ENCODE results near the gene OR10T2. TPM values are rescaled to one million over a fixed set of nuclear protein-coding genes. Genes with fewer than 3 reads are reported as not detected.
"Not testable (repeated sequence)": the region's sequence is repeated elsewhere in the genome, so short reads cannot be mapped to it uniquely, and the experiment has no call there.

The OR10T2 gene
- total and polyA plus RNA-seq, 5 donors = not detected

DNA sequence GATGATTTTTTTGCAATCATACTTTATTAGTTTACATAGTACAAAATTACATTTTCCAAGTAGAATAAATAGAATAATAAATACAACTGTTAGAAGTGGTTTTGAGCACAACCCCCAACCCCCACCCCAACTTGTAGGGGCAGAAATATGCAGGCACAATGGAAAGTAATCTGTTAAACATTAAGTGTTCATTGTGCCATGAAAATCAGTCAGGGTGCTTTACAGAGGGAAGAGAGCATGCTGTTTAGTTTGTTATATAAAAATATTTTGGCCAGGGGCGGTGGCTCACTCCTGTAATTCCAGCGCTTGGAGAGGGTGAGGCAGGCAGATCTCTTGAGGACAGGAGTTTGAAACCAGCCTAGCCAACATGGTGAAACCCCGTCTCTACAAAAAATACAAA lies 2.6 kb downstream of the OR10T2 start:
- ATAC-seq (no peak), DNase-seq (no peak)
- WGBS = 93% methylated on average over 3 of the region's 3 CpGs
- Histone ChIP-seq H3K9me3 (ENCODE audit: control insufficient read depth, low read length) (no peaks in the 10 kb centered on the region), H3K4me1 (ENCODE audit: control insufficient read depth, insufficient read depth, low read length) (no peaks in the 10 kb centered on the region), H3K27ac (ENCODE audit: low read length) (no peak overlapping the region), H3K27me3 (ENCODE audit: control insufficient read depth, insufficient read depth) (no peaks in the 10 kb centered on the region), H3K4me3 (ENCODE audit: low read length) (no peak overlapping the region)
- intact Hi-C loops (cut with DNase I) = no loop called here

- intact Hi-C loops (cut with DNase I) = no loop called here
- no peaks in the 10 kb centered on the region for H3K4me1 ChIP-seq (ENCODE audit: control insufficient read depth, insufficient read depth, low read length)
- no peaks in the 10 kb centered on the region for H3K9me3 ChIP-seq (ENCODE audit: control insufficient read depth, low read length)
- DNase-seq (no peak), ATAC-seq (no peak)
- 92% methylated on average over 5 of the region's 5 CpGs for WGBS
- H3K4me3 ChIP-seq (ENCODE audit: low read length) = no peak overlapping the region
- no peak overlapping the region for H3K27ac ChIP-seq (ENCODE audit: low read length)
- H3K27me3 ChIP-seq (ENCODE audit: control insufficient read depth, insufficient read depth) = no peaks in the 10 kb centered on the region
Observed at GRCh38 chr1:158393476-158393875, 5.8 kb downstream of the OR10T2 start.

GRCh38 chr1:158391099-158391498 lies 8.2 kb downstream of the OR10T2 start:
- no peaks in the 10 kb centered on the region for H3K27me3 ChIP-seq (ENCODE audit: control insufficient read depth, insufficient read depth)
- no peaks in the 10 kb centered on the region for H3K9me3 ChIP-seq (ENCODE audit: control insufficient read depth, low read length)
- intact Hi-C loops (cut with DNase I) = no loop called here
- H3K4me3 ChIP-seq (ENCODE audit: low read length) = no peak overlapping the region
- no peak overlapping the region for H3K27ac ChIP-seq (ENCODE audit: low read length)
- H3K4me1 ChIP-seq (ENCODE audit: control insufficient read depth, insufficient read depth, low read length) = no peaks in the 10 kb centered on the region
- no peak for DNase-seq
- no peak for ATAC-seq

DNA sequence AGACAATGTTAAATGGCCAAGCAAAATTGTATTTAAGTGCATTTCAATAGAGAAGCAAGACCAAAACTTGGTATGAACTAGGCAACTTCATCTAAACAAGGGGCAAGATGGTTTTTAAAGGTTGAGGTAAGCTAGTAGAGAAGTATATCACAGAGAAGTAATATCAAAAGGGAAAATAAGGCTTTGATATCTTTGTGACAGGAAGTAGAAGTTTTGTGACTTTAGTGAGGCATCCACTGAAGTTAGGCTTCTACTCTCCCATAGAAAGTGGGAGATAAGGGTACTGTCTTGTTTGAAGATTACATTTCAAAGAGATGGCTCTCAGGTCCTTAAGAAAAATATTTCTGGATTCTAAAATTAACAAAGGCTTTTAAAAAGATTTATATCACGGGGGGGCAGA lies 8.9 kb downstream of the OR10T2 start:
- ATAC-seq (no peak), DNase-seq (no peak)
- Histone ChIP-seq H3K4me3 (ENCODE audit: low read length) (no peak overlapping the region), H3K9me3 (ENCODE audit: control insufficient read depth, low read length) (no peaks in the 10 kb centered on the region), H3K4me1 (ENCODE audit: control insufficient read depth, insufficient read depth, low read length) (no peaks in the 10 kb centered on the region), H3K27ac (ENCODE audit: low read length) (no peak overlapping the region), H3K27me3 (ENCODE audit: control insufficient read depth, insufficient read depth) (no peaks in the 10 kb centered on the region)
- intact Hi-C loops (cut with DNase I) = no loop called here
- WGBS = 48% methylated on average over 1 of the region's 1 CpG

GRCh38 chr1:158374860-158375259 lies 24.4 kb downstream of the OR10T2 start:
- H3K4me3 ChIP-seq (ENCODE audit: low read length) = no peak overlapping the region

GRCh38 chr1:158374101-158374500 lies 25.2 kb downstream of the OR10T2 start:
- H3K27ac ChIP-seq (ENCODE audit: low read length); intact Hi-C loops (cut with DNase I); ATAC-seq; H3K27me3 ChIP-seq (ENCODE audit: control insufficient read depth, insufficient read depth); H3K4me3 ChIP-seq (ENCODE audit: low read length); H3K9me3 ChIP-seq (ENCODE audit: control insufficient read depth, low read length); H3K4me1 ChIP-seq (ENCODE audit: control insufficient read depth, insufficient read depth, low read length): not testable (repeated sequence)
- WGBS = 94% methylated on average over 25 of the region's 25 CpGs
- peak in 1 of 3 donors; percentile 33 for DNase-seq

More at GRCh38 chr1:158374860-158375259, 24.4 kb downstream of the OR10T2 start:
- H3K27me3 ChIP-seq (ENCODE audit: control insufficient read depth, insufficient read depth) = no peaks in the 10 kb centered on the region
- ATAC-seq (no peak), DNase-seq (no peak)
- whole genome bisulfite sequencing = 63% methylated on average over 1 of the region's 1 CpG
- peaks cover 2% of the 10 kb centered on the region for H3K9me3 ChIP-seq (ENCODE audit: control insufficient read depth, low read length)
- H3K27ac ChIP-seq (ENCODE audit: low read length) = no peak overlapping the region
- intact Hi-C loops (cut with DNase I) = no loop called here
- H3K4me1 ChIP-seq (ENCODE audit: control insufficient read depth, insufficient read depth, low read length) = no peaks in the 10 kb centered on the region

DNA sequence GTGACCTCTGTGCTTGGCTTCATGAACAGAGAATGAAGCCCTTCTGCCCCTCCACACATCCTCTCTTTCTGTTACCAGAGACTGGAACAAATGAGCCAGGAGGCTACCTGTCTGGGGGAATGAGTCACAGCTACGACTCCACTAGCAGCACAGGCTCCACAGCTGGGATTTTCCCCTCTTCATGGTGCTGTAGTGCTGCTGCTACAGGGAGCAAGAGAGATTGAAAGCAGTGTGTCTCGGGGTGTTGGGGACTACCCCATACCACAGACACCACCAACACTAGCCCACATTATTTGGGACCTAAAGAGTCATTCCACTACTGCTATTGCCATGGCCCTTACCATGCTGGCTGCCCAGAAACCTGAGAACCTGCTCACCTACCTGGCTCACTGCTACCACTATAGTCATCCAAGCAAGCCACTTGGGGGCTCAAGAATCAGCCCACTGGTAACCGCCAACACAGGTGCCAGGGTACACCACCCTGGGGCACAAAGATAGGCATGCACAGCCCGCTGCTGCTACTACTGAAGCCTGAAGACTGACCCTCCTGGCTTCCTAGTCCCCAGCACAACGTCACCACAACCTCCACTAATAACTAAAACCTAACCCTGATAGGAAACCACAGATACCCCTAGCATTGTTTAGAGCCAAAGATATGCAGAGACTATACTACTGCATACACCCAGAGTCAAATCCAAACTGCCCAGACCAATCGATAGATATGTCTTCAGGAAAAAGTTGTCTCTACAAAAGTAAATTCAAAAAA lies 27.9 kb downstream of the OR10T2 start:
- ATAC-seq (no peak), DNase-seq (no peak)
- H3K27me3 ChIP-seq (ENCODE audit: control insufficient read depth, insufficient read depth) = no peaks in the 10 kb centered on the region
- 71% methylated on average over 6 of the region's 6 CpGs for WGBS
- no peak overlapping the region for H3K27ac ChIP-seq (ENCODE audit: low read length)
- intact Hi-C loops (cut with DNase I) = no loop called here
- H3K4me3 ChIP-seq (ENCODE audit: low read length) = no peak overlapping the region
- no peaks in the 10 kb centered on the region for H3K4me1 ChIP-seq (ENCODE audit: control insufficient read depth, insufficient read depth, low read length)
- peaks cover 2% of the 10 kb centered on the region for H3K9me3 ChIP-seq (ENCODE audit: control insufficient read depth, low read length)

- peaks cover 2% of the 10 kb centered on the region for H3K9me3 ChIP-seq (ENCODE audit: control insufficient read depth, low read length)
- ATAC-seq = no peak
- no peak overlapping the region for H3K27ac ChIP-seq (ENCODE audit: low read length)
- H3K27me3 ChIP-seq (ENCODE audit: control insufficient read depth, insufficient read depth) = no peaks in the 10 kb centered on the region
- intact Hi-C loops (cut with DNase I) = no loop called here
- no peak for DNase-seq
- no peaks in the 10 kb centered on the region for H3K4me1 ChIP-seq (ENCODE audit: control insufficient read depth, insufficient read depth, low read length)
- no peak overlapping the region for H3K4me3 ChIP-seq (ENCODE audit: low read length)
Observed at GRCh38 chr1:158366783-158367182, 32.5 kb downstream of the OR10T2 start.

GRCh38 chr1:158362941-158363340 lies 36.3 kb downstream of the OR10T2 start:
- ATAC-seq = no peak
- no peaks in the 10 kb centered on the region for H3K4me1 ChIP-seq (ENCODE audit: control insufficient read depth, insufficient read depth, low read length)
- H3K27ac ChIP-seq (ENCODE audit: low read length) = no peak overlapping the region
- intact Hi-C loops (cut with DNase I) = no loop called here
- no peaks in the 10 kb centered on the region for H3K27me3 ChIP-seq (ENCODE audit: control insufficient read depth, insufficient read depth)
- H3K9me3 ChIP-seq (ENCODE audit: control insufficient read depth, low read length) = no peaks in the 10 kb centered on the region
- no peak for DNase-seq
- WGBS = 73% methylated on average over 1 of the region's 1 CpG
- no peak overlapping the region for H3K4me3 ChIP-seq (ENCODE audit: low read length)

- H3K9me3 ChIP-seq (ENCODE audit: control insufficient read depth, low read length) = no peaks in the 10 kb centered on the region
- DNase-seq = no peak
- no peaks in the 10 kb centered on the region for H3K27me3 ChIP-seq (ENCODE audit: control insufficient read depth, insufficient read depth)
- ATAC-seq = no peak
- WGBS = 49% methylated on average over 1 of the region's 1 CpG
- intact Hi-C loops (cut with DNase I) = no loop called here
- H3K4me3 ChIP-seq (ENCODE audit: low read length) = no peak overlapping the region
- H3K27ac ChIP-seq (ENCODE audit: low read length) = no peak overlapping the region
- H3K4me1 ChIP-seq (ENCODE audit: control insufficient read depth, insufficient read depth, low read length) = no peaks in the 10 kb centered on the region
Observed at GRCh38 chr1:158362482-158362881, 36.8 kb downstream of the OR10T2 start.

- H3K27ac ChIP-seq (ENCODE audit: low read length) = no peak overlapping the region
- H3K4me3 ChIP-seq (ENCODE audit: low read length) = no peak overlapping the region
- no peaks in the 10 kb centered on the region for H3K27me3 ChIP-seq (ENCODE audit: control insufficient read depth, insufficient read depth)
- H3K9me3 ChIP-seq (ENCODE audit: control insufficient read depth, low read length) = no peaks in the 10 kb centered on the region
- WGBS = 87% methylated on average over 1 of the region's 1 CpG
- DNase-seq (no peak), ATAC-seq (no peak)
- no peaks in the 10 kb centered on the region for H3K4me1 ChIP-seq (ENCODE audit: control insufficient read depth, insufficient read depth, low read length)
- intact Hi-C loops (cut with DNase I) = no loop called here
Observed at GRCh38 chr1:158357441-158357840, 41.8 kb downstream of the OR10T2 start.

- 66% methylated on average over 3 of the region's 3 CpGs for whole genome bisulfite sequencing
- H3K4me3 ChIP-seq (ENCODE audit: low read length) = no peak overlapping the region
- no peaks in the 10 kb centered on the region for H3K4me1 ChIP-seq (ENCODE audit: control insufficient read depth, insufficient read depth, low read length)
- H3K27ac ChIP-seq (ENCODE audit: low read length) = no peak overlapping the region
- no peak for ATAC-seq
- no peaks in the 10 kb centered on the region for H3K27me3 ChIP-seq (ENCODE audit: control insufficient read depth, insufficient read depth)
- DNase-seq = no peak
- H3K9me3 ChIP-seq (ENCODE audit: control insufficient read depth, low read length) = no peaks in the 10 kb centered on the region
- intact Hi-C loops (cut with DNase I) = no loop called here
Observed at GRCh38 chr1:158356616-158357015, 42.6 kb downstream of the OR10T2 start.

Data from right cardiac atrium (tissue), 5 donors.